GM18907 (cell line): ENCODE measurements around the gene TRDN.
"Not testable (repeated sequence)": the region's sequence is repeated elsewhere in the genome, so short reads cannot be mapped to it uniquely, and the experiment has no call there.

ENCODE experiments used
- ATAC-seq: cut with Tn5 transposase; IDR thresholded peaks from one replicate; pipeline ENCODE4 v1.9.1; 2021; ENCODE audit warnings: mild to moderate bottlenecking, moderate library complexity; ENCODE audit not compliant: unreplicated experiment

Gene TRDN

GRCh38 chr6:123632641-123633040 is 4.1 kb downstream of the TRDN start:
- ATAC-seq: no peak

GRCh38 chr6:123629258-123629941 is 7.3 kb downstream of the TRDN start:
- no peak for ATAC-seq

- ATAC-seq: no peak
Measured at GRCh38 chr6:123625696-123626095, 11.1 kb downstream of the TRDN start.

DNA sequence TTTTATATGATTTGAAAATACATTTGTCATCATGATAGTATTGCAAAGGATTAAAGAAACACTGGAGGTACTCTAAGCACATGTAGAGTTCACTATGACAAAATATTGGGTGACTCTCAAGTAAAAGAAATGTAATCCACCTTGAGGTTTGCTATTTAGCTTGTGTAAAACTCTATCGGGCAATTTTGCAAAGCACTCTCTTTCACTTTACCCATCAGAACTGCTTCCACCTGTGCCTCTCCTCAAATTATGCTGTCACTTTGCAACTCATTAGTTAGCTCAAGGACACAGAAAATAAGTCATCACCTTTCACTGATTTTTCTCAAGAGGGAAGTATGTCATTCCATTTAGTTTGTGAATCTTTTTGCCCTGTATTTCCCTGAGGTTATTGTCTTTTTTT is 14.0 kb downstream of the TRDN start:
- ATAC-seq: no peak

GRCh38 chr6:123619156-123619555 is 17.6 kb downstream of the TRDN start:
- no peak for ATAC-seq

DNA sequence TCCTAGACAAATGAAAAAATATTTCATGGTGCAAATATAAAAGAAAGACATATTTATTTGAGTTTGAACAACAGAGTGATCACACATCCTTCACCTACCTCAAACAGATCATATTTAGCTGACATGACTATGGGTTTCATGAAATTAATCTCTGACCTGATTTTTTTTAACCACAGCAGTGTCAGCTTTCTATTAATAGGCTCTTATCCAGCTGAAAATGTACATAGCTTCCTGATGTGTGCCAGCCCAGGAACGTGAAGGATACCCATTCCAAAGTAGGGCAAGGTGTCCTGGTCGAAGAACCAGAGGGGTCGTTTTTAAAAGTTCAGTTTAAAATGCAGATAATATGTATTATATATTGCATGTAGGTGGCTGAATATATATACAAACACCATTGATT is 19.8 kb downstream of the TRDN start:
- no peak for ATAC-seq

- ATAC-seq: no peak
Measured at GRCh38 chr6:123616016-123616415, 20.7 kb downstream of the TRDN start.

- ATAC-seq: no peak
Measured at GRCh38 chr6:123610779-123611178, 26.0 kb downstream of the TRDN start.

DNA sequence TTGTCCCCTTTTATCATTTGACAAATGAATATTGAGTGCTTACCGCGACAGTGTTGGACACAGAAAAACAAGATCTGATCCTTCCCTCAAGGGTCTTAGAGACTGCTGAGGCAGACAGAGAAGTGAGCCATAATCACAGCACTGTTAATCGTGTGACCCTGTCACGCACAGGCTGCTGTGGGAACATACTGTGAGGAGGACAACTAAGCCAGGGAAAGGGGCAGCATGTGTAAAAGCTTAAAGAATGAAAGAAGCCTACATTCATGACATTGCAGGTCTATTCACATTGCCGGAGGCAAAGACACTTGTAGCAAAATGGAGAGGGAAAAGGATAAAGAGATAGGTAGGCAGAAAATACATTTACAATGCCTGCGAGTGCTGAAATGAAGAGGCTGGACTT is 32.7 kb downstream of the TRDN start:
- ATAC-seq: no peak

DNA sequence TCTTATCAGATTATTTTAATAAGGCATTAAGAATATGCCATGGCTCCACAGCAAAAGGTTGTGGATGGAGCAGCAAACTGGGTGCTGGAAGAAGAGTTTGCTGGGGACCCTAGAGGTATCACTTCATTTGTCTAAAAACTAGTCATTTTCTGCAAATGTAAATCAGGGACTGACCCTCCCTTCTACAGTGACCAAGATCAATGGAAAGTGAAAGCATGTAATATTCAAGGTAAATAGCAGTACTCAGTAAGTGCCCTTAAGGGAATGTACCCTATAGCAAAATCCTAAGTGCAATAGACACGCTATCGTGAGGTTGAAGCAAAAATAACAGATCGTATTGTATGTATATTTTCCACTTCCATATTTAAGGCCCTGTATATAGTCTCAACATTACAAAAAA is 38.7 kb downstream of the TRDN start:
- peak; percentile 79 for ATAC-seq

DNA sequence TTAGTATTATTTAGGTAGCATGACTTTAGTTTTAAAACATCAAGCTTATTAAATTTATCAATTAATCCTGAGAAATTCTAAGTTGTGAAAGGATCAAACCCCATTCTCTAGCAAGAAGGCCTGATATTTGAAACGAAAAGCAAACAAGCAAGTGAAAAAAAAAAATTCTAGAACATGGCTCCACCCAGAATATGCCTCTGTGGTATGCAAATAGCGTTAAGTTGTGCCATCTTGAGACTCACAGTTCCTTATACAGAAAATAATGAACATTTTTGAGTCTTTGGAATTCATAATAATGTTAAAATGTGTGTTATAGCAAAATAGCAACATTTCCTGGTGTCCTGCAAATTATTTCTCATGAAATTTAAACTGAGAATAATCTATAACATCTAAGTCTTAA is 42.0 kb downstream of the TRDN start:
- ATAC-seq: no peak

- no peak for ATAC-seq
Measured at GRCh38 chr6:123592426-123592825, 44.3 kb downstream of the TRDN start.

- no peak for ATAC-seq
Measured at GRCh38 chr6:123589973-123590372, 46.8 kb downstream of the TRDN start.

- ATAC-seq: no peak
Measured at GRCh38 chr6:123589317-123589716, 47.4 kb downstream of the TRDN start.

DNA sequence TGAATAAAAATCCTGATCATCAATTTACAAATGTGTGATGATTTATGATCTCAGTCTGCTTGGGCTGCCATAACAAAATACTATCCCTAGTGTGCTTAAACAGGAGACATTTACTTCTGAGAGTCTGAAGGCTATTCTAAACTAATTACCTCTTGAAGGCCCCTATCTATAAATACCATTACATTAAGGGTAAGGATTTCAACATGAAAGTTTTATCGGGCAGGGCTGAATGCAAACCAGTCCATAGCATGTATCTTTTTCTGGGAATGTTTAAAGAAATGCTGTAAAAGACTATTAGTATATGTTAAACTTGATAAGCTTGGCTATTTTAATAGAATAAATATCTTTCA is 48.2 kb downstream of the TRDN start:
- ATAC-seq: no peak

DNA sequence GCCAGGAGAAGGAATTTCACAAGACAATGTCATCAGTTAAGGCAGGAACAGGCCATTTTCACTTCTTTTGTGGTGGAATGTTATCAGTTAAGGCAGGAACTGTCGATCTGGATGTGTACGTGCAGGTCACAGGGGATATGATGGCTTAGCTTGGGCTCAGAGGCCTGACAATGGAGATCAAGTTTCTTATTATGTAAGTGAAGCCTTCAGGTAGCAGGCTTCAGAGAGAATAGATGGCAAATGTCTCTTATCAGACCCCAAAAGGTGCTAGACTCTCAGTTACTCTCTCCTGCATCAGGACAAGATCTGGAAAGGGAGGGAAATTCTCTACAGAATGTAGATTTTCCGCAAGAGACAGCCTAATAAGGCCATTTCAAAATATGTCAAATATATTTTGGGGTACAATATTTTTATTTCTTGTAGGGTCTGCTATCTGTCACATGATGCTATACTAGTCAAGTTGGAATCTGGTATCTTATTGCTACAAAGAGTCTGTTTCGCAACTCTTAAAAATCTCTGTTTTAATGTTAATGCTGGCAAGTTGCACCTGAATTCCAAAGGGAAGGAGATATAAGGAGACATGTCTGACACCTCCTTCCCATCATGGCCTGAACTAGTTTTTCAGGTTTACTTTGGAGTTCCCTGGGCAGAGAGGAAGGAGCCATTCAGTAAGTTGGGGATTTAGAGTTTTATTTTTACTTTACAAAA is 48.8 kb downstream of the TRDN start:
- ATAC-seq: no peak

DNA sequence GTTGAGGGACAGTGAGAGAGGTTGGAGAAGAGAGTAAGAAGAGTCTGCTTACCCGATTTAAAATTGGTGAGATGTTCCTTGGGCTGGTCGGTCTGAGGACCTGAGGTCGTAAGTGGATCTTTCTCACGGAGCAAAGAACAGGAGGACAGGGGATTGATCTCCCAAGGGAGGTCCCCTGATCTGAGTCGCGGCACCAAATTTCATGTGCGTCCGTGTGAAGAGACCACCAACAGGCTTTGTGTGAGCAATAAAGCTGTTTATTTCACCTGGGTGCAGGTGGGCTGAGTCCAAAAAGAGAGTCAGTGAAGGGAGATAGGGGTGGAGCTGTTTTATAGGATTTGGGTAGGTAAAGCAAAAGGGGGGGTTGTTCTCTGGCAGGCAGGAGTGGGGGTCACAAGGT is 49.3 kb downstream of the TRDN start:
- ATAC-seq: not testable (repeated sequence)

- no peak for ATAC-seq
Measured at GRCh38 chr6:123580331-123580730, 56.4 kb downstream of the TRDN start.

DNA sequence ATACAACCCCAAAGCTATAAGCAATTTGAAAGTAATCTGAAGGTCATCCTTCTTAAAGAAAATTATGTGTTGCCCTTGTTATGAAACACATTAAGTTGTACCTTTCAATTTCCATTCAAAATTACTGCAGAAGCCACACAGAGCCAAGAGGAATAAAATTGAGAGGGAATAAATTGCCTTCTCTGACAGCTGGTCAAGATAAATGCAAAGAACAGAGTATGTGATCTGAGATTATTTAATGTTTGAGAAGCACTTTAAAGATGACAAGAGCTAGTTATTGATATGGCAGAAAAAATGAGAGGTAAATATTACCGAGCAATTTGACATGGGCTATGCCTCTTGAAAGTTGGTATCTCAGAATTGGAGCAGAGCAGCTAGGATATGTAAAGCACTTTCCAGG is 61.6 kb downstream of the TRDN start:
- no peak for ATAC-seq

DNA sequence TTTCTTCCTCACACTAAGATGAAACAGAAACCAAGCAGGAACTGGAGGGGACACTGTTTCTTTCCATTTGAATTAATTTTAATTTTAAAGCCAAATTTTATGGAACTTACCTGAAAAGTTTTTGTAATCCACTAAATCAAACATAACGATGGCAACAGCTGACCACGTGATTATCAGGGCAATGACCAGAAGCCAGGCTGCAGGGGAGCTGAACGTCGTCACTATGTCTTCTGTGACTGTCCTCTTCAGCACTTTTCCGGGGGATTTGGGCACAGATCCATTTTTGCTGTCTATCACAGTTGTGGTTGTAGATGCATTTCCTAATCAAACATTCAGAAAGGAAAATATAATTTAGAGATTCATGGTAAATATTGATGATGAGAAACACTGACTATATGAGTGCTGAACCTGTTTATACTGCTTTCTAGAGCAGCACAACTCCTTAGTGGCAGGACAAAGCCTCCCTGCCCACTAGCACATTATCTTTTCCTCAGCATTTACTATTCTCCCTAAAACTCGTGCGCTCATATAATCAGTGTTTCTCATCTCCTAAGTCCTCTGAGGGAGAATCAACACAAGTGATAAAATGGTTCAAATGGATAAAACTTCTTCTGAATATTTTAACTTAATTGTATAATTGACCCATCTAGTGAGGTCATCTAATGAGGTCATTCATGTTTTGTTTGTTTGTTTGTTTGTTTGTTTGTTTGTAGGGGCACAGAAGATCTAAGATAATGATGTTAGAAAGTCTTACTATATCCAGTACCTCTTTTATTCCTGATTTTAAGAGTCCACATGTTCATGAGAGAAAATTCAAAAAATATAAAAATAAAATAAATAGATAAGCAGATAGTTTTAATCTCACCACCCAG is 65.7 kb downstream of the TRDN start:
- no peak for ATAC-seq

DNA sequence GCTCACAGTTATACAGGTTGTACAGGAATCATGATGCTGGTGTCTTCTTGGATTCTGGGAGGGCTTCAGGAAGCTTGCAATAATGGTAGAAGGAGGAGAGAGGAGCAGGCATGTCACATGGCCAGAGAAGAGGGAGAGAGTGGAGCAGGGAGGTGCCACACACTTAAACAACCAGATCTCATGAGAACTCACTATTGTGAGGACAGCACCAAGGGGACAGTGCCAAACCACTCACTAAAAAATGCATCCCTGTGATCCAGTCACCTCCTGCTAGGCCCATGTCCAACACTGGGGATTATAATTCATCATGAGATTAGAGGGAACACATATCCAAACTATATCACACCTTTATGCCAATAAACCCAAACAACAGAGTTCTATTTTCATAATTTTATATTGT is 67.2 kb downstream of the TRDN start:
- ATAC-seq: no peak

- ATAC-seq: no peak
Measured at GRCh38 chr6:123565529-123565928, 71.2 kb downstream of the TRDN start.
